Body of pancreas (tissue), 4 donors: Measurements from ENCODE around the gene ESYT2. TPM values are rescaled to one million over a fixed set of nuclear protein-coding genes. Genes with fewer than 3 reads are reported as not detected.

ENCODE experiments used
- ATAC-seq: fragments of 150-250 bp; one replicate; pipeline ENCODE4 v1.9.1; 2016
- DNase-seq, 4 donors: peaks; one replicate each; pipeline ENCODE4 v3.0.0-alpha.2; 2019
- H3K27ac ChIP-seq, 4 donors: fragments of 200-600 bp; sonication (generic); 1 replicate in 3 of 4; 2 replicates in 1 of 4; pipeline versions ENCODE4 v1.5.1 to v1.6.1; 2016 to 2019; ENCODE audit warnings: mild to moderate bottlenecking in 1 of 4, mixed read lengths in 1 of 4, moderate library complexity in 1 of 4
- H3K27me3 ChIP-seq, 2 donors: fragments of 200-600 bp; sonication (generic); one replicate each; pipeline ENCODE4 v1.6.0; 2016; ENCODE audit warnings: mild to moderate bottlenecking in 1 of 2
- H3K36me3 ChIP-seq, 2 donors: fragments of 200-600 bp; sonication (generic); replicated peaks in 1 of 2; 2 replicates each; pipeline ENCODE4 v1.5.1; 2016; ENCODE audit warnings: low read depth in 2 of 2; ENCODE audit not compliant: insufficient read depth in 1 of 2
- H3K4me1 ChIP-seq: fragments of 200-600 bp; sonication (generic); one replicate; pipeline ENCODE4 v1.6.0; 2016
- H3K4me3 ChIP-seq, 2 donors: fragments of 200-600 bp; sonication (generic); 1 replicate in 1 of 2; 2 replicates in 1 of 2; pipeline ENCODE4 v1.5.1; 2016 to 2019
- H3K9me3 ChIP-seq, 3 donors: fragments of 200-600 bp; sonication (generic); 1 replicate in 2 of 3; 2 replicates in 1 of 3; pipeline ENCODE4 v1.5.1; 2016
- CTCF ChIP-seq, 7 experiments: fragments of 450-650 bp in 4 of 7; fragments of 200-600 bp in 3 of 7; sonication (generic) in 3 of 7; IDR thresholded peaks; one replicate each; pipeline ENCODE4 v1.5.1; 2016 to 2019; ENCODE audit warnings: antibody characterized with exemption in 7 of 7
- POLR2A ChIP-seq, 3 donors: fragments of 450-650 bp; IDR thresholded peaks; one replicate each; pipeline ENCODE4 v1.6.1; 2016; ENCODE audit warnings: antibody characterized with exemption in 3 of 3, mild to moderate bottlenecking in 2 of 3
- WGBS, 2 donors: methylation state at CpG; one replicate each; pipeline ENCODE4 v1.1.5; 2017; 5-methylcytosine and 5-hydroxymethylcytosine counted together
- intact Hi-C: fragments of 100-400 bp; cut with DNase I; formaldehyde crosslinking; loops from one replicate; pipeline ENCODE4 v1.15.1; 2023
- total RNA-seq, 2 donors: library from RNA; depleted of rRNA; stranded (reverse); fragments of >200 nt; gene quantifications; one replicate each; pipeline ENCODE4 v1.1.0, GENCODE V29; 2016

The ESYT2 gene
- total RNA-seq, 2 donors from 2014 or later: 35.9 to 40.5 TPM

- TF ChIP-seq CTCF (IDR thresholded peaks at IDR 0.05): no peak
- TF ChIP-seq POLR2A (IDR thresholded peaks at IDR 0.05): no peak
- intact Hi-C loops: no loop called here
- Histone ChIP-seq H3K27me3 (no peaks in the 10 kb centered on the region), H3K9me3 (no peaks in the 10 kb centered on the region), H3K4me3 (no peak overlapping the region), H3K36me3 (no peaks in the 10 kb centered on the region), H3K27ac (no peak overlapping the region), H3K4me1 (peaks cover 6% of the 10 kb centered on the region)
- WGBS, 2 donors: 75% methylated on average over 7 of the region's 7 CpGs; no CpG with 5 or more reads in 1 of the 2 donors
- ATAC-seq (no peak), DNase-seq (no peak)
Measured at GRCh38 chr7:158868764-158869410, 39.6 kb upstream of the ESYT2 start.

GRCh38 chr7:158867214-158867984 lies 38.1 kb upstream of the ESYT2 start:
- Histone ChIP-seq H3K36me3 (no peaks in the 10 kb centered on the region), H3K27me3 (no peaks in the 10 kb centered on the region), H3K27ac (no peak overlapping the region), H3K4me3 (no peak overlapping the region), H3K9me3 (no peaks in the 10 kb centered on the region), H3K4me1 (peaks cover 6% of the 10 kb centered on the region)
- WGBS, 2 donors: 96% methylated on average over 16 to 30 of the region's 30 CpGs
- no peak for DNase-seq
- ATAC-seq: no peak
- intact Hi-C loops: no loop called here
- TF ChIP-seq POLR2A (IDR thresholded peaks at IDR 0.05) (no peak), CTCF (IDR thresholded peaks at IDR 0.05) (no peak)

GRCh38 chr7:158865977-158866376 lies 36.7 kb upstream of the ESYT2 start:
- 89 to 96% methylated on average over 4 of the region's 4 CpGs for WGBS, 2 donors

GRCh38 chr7:158865462-158865922 lies 36.2 kb upstream of the ESYT2 start:
- DNase-seq (no peak), ATAC-seq (no peak)
- 53 to 65% methylated on average over 7 of the region's 7 CpGs for WGBS, 2 donors
- H3K36me3 ChIP-seq: no peaks in the 10 kb centered on the region
- no peak for TF ChIP-seq CTCF (IDR thresholded peaks at IDR 0.05)
- TF ChIP-seq POLR2A (IDR thresholded peaks at IDR 0.05): no peak
- H3K9me3 ChIP-seq: no peaks in the 10 kb centered on the region
- H3K27me3 ChIP-seq: no peaks in the 10 kb centered on the region
- no peak overlapping the region for H3K4me3 ChIP-seq
- intact Hi-C loops: no loop called here
- peaks cover 6% of the 10 kb centered on the region for H3K4me1 ChIP-seq
- H3K27ac ChIP-seq: no peak overlapping the region

More at GRCh38 chr7:158865977-158866376, 36.7 kb upstream of the ESYT2 start:
- no peak overlapping the region for H3K27ac ChIP-seq
- DNase-seq: no peak
- no peak for ATAC-seq
- no peak for TF ChIP-seq POLR2A (IDR thresholded peaks at IDR 0.05)
- no peak for TF ChIP-seq CTCF (IDR thresholded peaks at IDR 0.05)
- no peaks in the 10 kb centered on the region for H3K36me3 ChIP-seq
- no peak overlapping the region for H3K4me3 ChIP-seq
- intact Hi-C loops: no loop called here
- no peaks in the 10 kb centered on the region for H3K27me3 ChIP-seq
- no peaks in the 10 kb centered on the region for H3K9me3 ChIP-seq
- peaks cover 6% of the 10 kb centered on the region for H3K4me1 ChIP-seq
